H4 (cell line): ENCODE measurements around the gene SCN9A. TPM values are rescaled to one million over a fixed set of nuclear protein-coding genes. Genes with fewer than 3 reads are reported as not detected.
"Not testable (repeated sequence)": the region's sequence is repeated elsewhere in the genome, so short reads cannot be mapped to it uniquely, and the experiment has no call there.

Source experiments
- DNase-seq: peaks from one replicate; pipeline ENCODE4 v3.0.0-alpha.2; 2015; ENCODE audit warnings: low spot score
- total RNA-seq: library from RNA; depleted of rRNA; stranded (reverse); fragments of >200 nt; shearing (Covaris generic); gene quantifications from 2 replicates; pipeline ENCODE4 v1.2.3, GENCODE V29; 2014

Gene SCN9A
- total RNA-seq, 1 experiment from 2014 or later: 3.9 TPM

GRCh38 chr2:166334805-166335204, 40.9 kb downstream of the SCN9A start:
- no peak for DNase-seq

GRCh38 chr2:166333801-166334200, 41.9 kb downstream of the SCN9A start:
- no peak for DNase-seq

- DNase-seq: no peak
These were observed 43.6 kb downstream of the SCN9A start for GRCh38 chr2:166332106-166332505.

GRCh38 chr2:166331468-166331867, 44.3 kb downstream of the SCN9A start:
- DNase-seq: no peak

GRCh38 chr2:166329465-166329864, 46.3 kb downstream of the SCN9A start:
- no peak for DNase-seq

- no peak for DNase-seq
These were observed 47.6 kb downstream of the SCN9A start for GRCh38 chr2:166328147-166328546.

GRCh38 chr2:166321076-166321475, 54.7 kb downstream of the SCN9A start:
- no peak for DNase-seq

- DNase-seq: peak; percentile 38
These were observed 61.6 kb downstream of the SCN9A start for GRCh38 chr2:166314022-166314759.

GRCh38 chr2:166312863-166313262, 62.9 kb downstream of the SCN9A start:
- DNase-seq: not testable (repeated sequence)

GRCh38 chr2:166307326-166307725, 68.4 kb downstream of the SCN9A start:
- DNase-seq: no peak

GRCh38 chr2:166304656-166305055, 71.1 kb downstream of the SCN9A start:
- no peak for DNase-seq

GRCh38 chr2:166302036-166302435, 73.7 kb downstream of the SCN9A start:
- DNase-seq: no peak

- no peak for DNase-seq
These were observed 77.8 kb downstream of the SCN9A start for GRCh38 chr2:166297951-166298350.

- no peak for DNase-seq
These were observed 81.8 kb downstream of the SCN9A start for GRCh38 chr2:166293984-166294383.

GRCh38 chr2:166285215-166285614, 90.5 kb downstream of the SCN9A start:
- DNase-seq: no peak

GRCh38 chr2:166284359-166284758, 91.4 kb downstream of the SCN9A start:
- DNase-seq: no peak

GRCh38 chr2:166282154-166282553, 93.6 kb downstream of the SCN9A start:
- DNase-seq: no peak

- DNase-seq: no peak
These were observed 96.9 kb downstream of the SCN9A start for GRCh38 chr2:166278856-166279255.

- no peak for DNase-seq
These were observed 105.4 kb downstream of the SCN9A start for GRCh38 chr2:166270376-166270775.

- DNase-seq: no peak
These were observed 106.4 kb downstream of the SCN9A start for GRCh38 chr2:166269322-166269721.

- DNase-seq: no peak
These were observed 117.9 kb downstream of the SCN9A start for GRCh38 chr2:166257859-166258258.

- DNase-seq: no peak
These were observed 118.8 kb downstream of the SCN9A start for GRCh38 chr2:166256896-166257295.

- no peak for DNase-seq
These were observed 126.4 kb downstream of the SCN9A start for GRCh38 chr2:166249318-166249717.

GRCh38 chr2:166246901-166247300, 128.8 kb downstream of the SCN9A start:
- no peak for DNase-seq
